ENCODE measurements around the gene GALNT1.
A peak's percentile ranks its signal among the peaks of the same experiment; 100 is the strongest.

Gene GALNT1

GRCh38 chr18:35582899-35583558 is 1.5 kb downstream of the GALNT1 start:
- no peak for DNase-seq

- no peak for DNase-seq
Observed at GRCh38 chr18:35584735-35585134, 3.2 kb downstream of the GALNT1 start.

- DNase-seq = no peak
Observed at GRCh38 chr18:35585608-35586007, 4.1 kb downstream of the GALNT1 start.

GRCh38 chr18:35588122-35588521 is 6.6 kb downstream of the GALNT1 start:
- no peak for DNase-seq

- DNase-seq = peak; percentile 51
Observed at GRCh38 chr18:35588995-35589394, 7.5 kb downstream of the GALNT1 start.

GRCh38 chr18:35589546-35589945 is 8.0 kb downstream of the GALNT1 start:
- no peak for DNase-seq

- DNase-seq = no peak
Observed at GRCh38 chr18:35590935-35591334, 9.4 kb downstream of the GALNT1 start.

GRCh38 chr18:35592298-35592697 is 10.8 kb downstream of the GALNT1 start:
- no peak for DNase-seq

GRCh38 chr18:35593859-35594258 is 12.3 kb downstream of the GALNT1 start:
- DNase-seq = no peak

- DNase-seq = no peak
Observed at GRCh38 chr18:35597758-35598157, 16.2 kb downstream of the GALNT1 start.

GRCh38 chr18:35602193-35602820 is 20.8 kb downstream of the GALNT1 start:
- DNase-seq = no peak

- DNase-seq = no peak
Observed at GRCh38 chr18:35603008-35603407, 21.5 kb downstream of the GALNT1 start.

- no peak for DNase-seq
Observed at GRCh38 chr18:35603528-35603927, 22.0 kb downstream of the GALNT1 start.

GRCh38 chr18:35604369-35604768 is 22.8 kb downstream of the GALNT1 start:
- DNase-seq = no peak

- no peak for DNase-seq
Observed at GRCh38 chr18:35605686-35606417, 24.3 kb downstream of the GALNT1 start.

GRCh38 chr18:35609236-35609635 is 27.7 kb downstream of the GALNT1 start:
- no peak for DNase-seq

- DNase-seq = no peak
Observed at GRCh38 chr18:35610089-35610488, 28.5 kb downstream of the GALNT1 start.

- DNase-seq = no peak
Observed at GRCh38 chr18:35610724-35611123, 29.2 kb downstream of the GALNT1 start.

- no peak for DNase-seq
Observed at GRCh38 chr18:35611518-35611917, 30.0 kb downstream of the GALNT1 start.

- no peak for DNase-seq
Observed at GRCh38 chr18:35616074-35616473, 34.5 kb downstream of the GALNT1 start.

- DNase-seq = peak; percentile 70
Observed at GRCh38 chr18:35616664-35617423, 35.3 kb downstream of the GALNT1 start.

- no peak for DNase-seq
Observed at GRCh38 chr18:35617865-35618264, 36.3 kb downstream of the GALNT1 start.

- no peak for DNase-seq
Observed at GRCh38 chr18:35618289-35618688, 36.7 kb downstream of the GALNT1 start.

All from CD4-positive, alpha-beta T cell treated with Interleukin-17A for 1 hour (primary cell).